Measurements from ENCODE around the gene CHD9.

DNA sequence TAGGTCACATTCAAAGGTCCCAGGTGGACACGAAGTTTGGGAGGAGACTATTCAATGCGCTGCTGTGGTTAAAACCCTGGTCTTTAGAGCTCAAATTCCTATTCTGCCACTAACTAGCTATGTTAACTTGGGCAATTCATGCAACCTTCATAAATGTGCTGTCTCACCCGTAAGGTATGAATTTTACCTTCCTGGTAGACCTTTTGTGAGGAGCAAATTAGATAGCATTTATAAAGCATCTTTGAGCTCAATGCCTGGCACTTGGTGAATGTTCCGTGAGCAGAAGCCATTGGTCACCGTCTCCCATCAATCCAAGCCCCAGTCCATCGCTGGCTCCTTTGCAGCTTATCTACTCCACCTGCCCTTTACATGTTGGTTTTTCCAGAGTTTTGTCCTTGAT lies 18.7 kb upstream of the CHD9 start:
- TF ChIP-seq, protein P1, sequence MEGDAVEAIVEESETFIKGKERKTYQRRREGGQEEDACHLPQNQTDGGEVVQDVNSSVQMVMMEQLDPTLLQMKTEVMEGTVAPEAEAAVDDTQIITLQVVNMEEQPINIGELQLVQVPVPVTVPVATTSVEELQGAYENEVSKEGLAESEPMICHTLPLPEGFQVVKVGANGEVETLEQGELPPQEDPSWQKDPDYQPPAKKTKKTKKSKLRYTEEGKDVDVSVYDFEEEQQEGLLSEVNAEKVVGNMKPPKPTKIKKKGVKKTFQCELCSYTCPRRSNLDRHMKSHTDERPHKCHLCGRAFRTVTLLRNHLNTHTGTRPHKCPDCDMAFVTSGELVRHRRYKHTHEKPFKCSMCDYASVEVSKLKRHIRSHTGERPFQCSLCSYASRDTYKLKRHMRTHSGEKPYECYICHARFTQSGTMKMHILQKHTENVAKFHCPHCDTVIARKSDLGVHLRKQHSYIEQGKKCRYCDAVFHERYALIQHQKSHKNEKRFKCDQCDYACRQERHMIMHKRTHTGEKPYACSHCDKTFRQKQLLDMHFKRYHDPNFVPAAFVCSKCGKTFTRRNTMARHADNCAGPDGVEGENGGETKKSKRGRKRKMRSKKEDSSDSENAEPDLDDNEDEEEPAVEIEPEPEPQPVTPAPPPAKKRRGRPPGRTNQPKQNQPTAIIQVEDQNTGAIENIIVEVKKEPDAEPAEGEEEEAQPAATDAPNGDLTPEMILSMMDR (IDR thresholded peaks at IDR 0.05) = no peak
- no peak for TF ChIP-seq POLR2A (IDR thresholded peaks at IDR 0.05)

All from thyroid gland (tissue), 4 donors.